ENCODE measurements around the gene UBAP1. TPM values are rescaled to one million over a fixed set of nuclear protein-coding genes. Genes with fewer than 3 reads are reported as not detected.

The UBAP1 gene
- total RNA-seq, 4 donors from 2014 or later, result 69.5 to 162 (median 90.8) TPM

GRCh38 chr9:34154057-34154456 lies 24.8 kb upstream of the UBAP1 start:
- DNase-seq, result peak in 1 of 2 donors; percentile 40
- H3K4me3 ChIP-seq, result no peak overlapping the region
- ATAC-seq, result peak; percentile 91
- no peaks in the 10 kb centered on the region for H3K36me3 ChIP-seq
- H3K27me3 ChIP-seq, result no peaks in the 10 kb centered on the region
- intact Hi-C loops (cut with DNase I; ENCODE audit: low total_unique reads) (no loop called here), in situ Hi-C loops (cut with MboI; ENCODE audit: low sequenced_read_pairs in 4 of 4) (no loop called here)
- H3K4me1 ChIP-seq, result peaks cover 11 to 19% of the 10 kb centered on the region in 2 donors
- no peak for TF ChIP-seq CTCF (IDR thresholded peaks at IDR 0.05 in 4 of 5, conservative IDR thresholded peaks at IDR 0.05 in 1 of 5)
- TF ChIP-seq POLR2A (IDR thresholded peaks at IDR 0.05), result no peak
- no peaks in the 10 kb centered on the region for H3K9me3 ChIP-seq
- H3K27ac ChIP-seq, result peak overlapping the region in 3 of 4 donors; percentile 52 to 64 (median 61)

- H3K27me3 ChIP-seq, result no peaks in the 10 kb centered on the region
- no peaks in the 10 kb centered on the region for H3K36me3 ChIP-seq
- in situ Hi-C loops (cut with MboI; ENCODE audit: low sequenced_read_pairs in 4 of 4), result no loop called here
- peaks cover 11 to 19% of the 10 kb centered on the region in 2 donors for H3K4me1 ChIP-seq
- TF ChIP-seq CTCF (IDR thresholded peaks at IDR 0.05 in 4 of 5, conservative IDR thresholded peaks at IDR 0.05 in 1 of 5) (no peak), POLR2A (IDR thresholded peaks at IDR 0.05) (no peak)
- H3K9me3 ChIP-seq, result no peaks in the 10 kb centered on the region
- H3K27ac ChIP-seq, result peak overlapping the region in 2 of 4 donors; percentile 51 to 63
- H3K4me3 ChIP-seq, result no peak overlapping the region
- intact Hi-C loops (cut with DNase I; ENCODE audit: low total_unique reads), result no loop called here
- ATAC-seq (peak; percentile 59 to 68), DNase-seq (no peak)
Observed at GRCh38 chr9:34157318-34157717, 21.5 kb upstream of the UBAP1 start.

- H3K27me3 ChIP-seq, result no peaks in the 10 kb centered on the region
- intact Hi-C loops (cut with DNase I; ENCODE audit: low total_unique reads) (no loop called here), in situ Hi-C loops (cut with MboI; ENCODE audit: low sequenced_read_pairs in 4 of 4) (no loop called here)
- H3K9me3 ChIP-seq, result no peaks in the 10 kb centered on the region
- DNase-seq (no peak), ATAC-seq (no peak)
- H3K27ac ChIP-seq, result peak overlapping the region in 2 of 4 donors; percentile 51 to 63
- TF ChIP-seq CTCF (IDR thresholded peaks at IDR 0.05 in 4 of 5, conservative IDR thresholded peaks at IDR 0.05 in 1 of 5) (no peak), POLR2A (IDR thresholded peaks at IDR 0.05) (no peak)
- peaks cover 11 to 19% of the 10 kb centered on the region in 2 donors for H3K4me1 ChIP-seq
- H3K36me3 ChIP-seq, result no peaks in the 10 kb centered on the region
- H3K4me3 ChIP-seq, result no peak overlapping the region
Observed at GRCh38 chr9:34157898-34158297, 20.9 kb upstream of the UBAP1 start.

GRCh38 chr9:34158362-34158869 lies 20.4 kb upstream of the UBAP1 start:
- no peak for DNase-seq
- ATAC-seq, result peak in 1 of 2 donors; percentile 54
- Histone ChIP-seq H3K4me3 (no peak overlapping the region), H3K36me3 (no peaks in the 10 kb centered on the region), H3K9me3 (no peaks in the 10 kb centered on the region), H3K27ac (peak overlapping the region in 2 of 4 donors; percentile 19 to 39), H3K4me1 (peaks cover 9 to 19% of the 10 kb centered on the region in 2 donors), H3K27me3 (no peaks in the 10 kb centered on the region)
- no peak for TF ChIP-seq POLR2A (IDR thresholded peaks at IDR 0.05)
- no peak for TF ChIP-seq CTCF (IDR thresholded peaks at IDR 0.05 in 4 of 5, conservative IDR thresholded peaks at IDR 0.05 in 1 of 5)
- intact Hi-C loops (cut with DNase I; ENCODE audit: low total_unique reads) (no loop called here), in situ Hi-C loops (cut with MboI; ENCODE audit: low sequenced_read_pairs in 4 of 4) (no loop called here)

- H3K27me3 ChIP-seq, result no peaks in the 10 kb centered on the region
- H3K4me1 ChIP-seq, result no peaks in the 10 kb centered on the region
- intact Hi-C loops (cut with DNase I; ENCODE audit: low total_unique reads) (no loop called here), in situ Hi-C loops (cut with MboI; ENCODE audit: low sequenced_read_pairs in 4 of 4) (no loop called here)
- H3K36me3 ChIP-seq, result no peaks in the 10 kb centered on the region
- TF ChIP-seq CTCF (IDR thresholded peaks at IDR 0.05 in 4 of 5, conservative IDR thresholded peaks at IDR 0.05 in 1 of 5), result no peak
- TF ChIP-seq POLR2A (IDR thresholded peaks at IDR 0.05), result no peak
- no peak overlapping the region for H3K27ac ChIP-seq
- ATAC-seq, result peak in 1 of 2 donors; percentile 14
- no peak for DNase-seq
- H3K4me3 ChIP-seq, result no peak overlapping the region
- H3K9me3 ChIP-seq, result no peaks in the 10 kb centered on the region
Observed at GRCh38 chr9:34163434-34163833, 15.4 kb upstream of the UBAP1 start.

Data from gastrocnemius medialis (tissue), 4 donors.